B cell (primary cell): Measurements from ENCODE around the gene FGFRL1. TPM values are rescaled to one million over a fixed set of nuclear protein-coding genes. Genes with fewer than 3 reads are reported as not detected.

Experiments used
- ATAC-seq: fragments of 200-7000 bp; cut with Tn5 transposase; one replicate; pipeline ENCODE4 v1.10.0; 2021; ENCODE audit warnings: low read depth, mild to moderate bottlenecking, moderate number of reproducible peaks, moderate library complexity
- CTCF ChIA-PET: fragments of 350-600 bp; sonication (Branson Sonifier 250); formaldehyde crosslinking; loops from one replicate; lab custom pipeline; 2021; ENCODE audit warnings: antibody characterized with exemption, inconsistent platforms; lab: Charles Lee
- POLR2A ChIA-PET: fragments of 350-600 bp; sonication (Branson Sonifier 250); formaldehyde crosslinking; loops from one replicate; lab custom pipeline; 2021; ENCODE audit warnings: antibody characterized with exemption; lab: Charles Lee
- DNase-seq: peaks from one replicate; pipeline ENCODE4 v3.0.0; 2013
- H2AFZ ChIP-seq: 2 replicates; pipeline ENCODE4 v1.6.1; 2012; ENCODE audit warnings: mild to moderate bottlenecking, low read depth, low read length; ENCODE audit not compliant: insufficient read depth, poor library complexity, severe bottlenecking
- H3K27ac ChIP-seq, 2 donors: 1 replicate in 1 of 2; 2 replicates in 1 of 2; pipeline ENCODE4 v1.5.1; 2012 to 2013; ENCODE audit warnings: low read length in 2 of 2, mild to moderate bottlenecking in 2 of 2, moderate library complexity in 1 of 2
- H3K27me3 ChIP-seq, 4 experiments: fragments of 200-600 bp in 1 of 4; sonication (generic) in 1 of 4; replicated peaks in 1 of 4; 1 replicate in 2 of 4; 2 replicates in 2 of 4; pipeline versions ENCODE4 v1.6.1 to v1.7.0; 2013 to 2016; ENCODE audit warnings: low read length in 3 of 4, mild to moderate bottlenecking in 2 of 4, mixed read lengths in 1 of 4, moderate library complexity in 1 of 4; ENCODE audit not compliant: insufficient read depth in 4 of 4, control insufficient read depth in 3 of 4; ENCODE audit errors: control extremely low read depth in 1 of 4
- H3K36me3 ChIP-seq, 2 experiments: replicated peaks in 1 of 2; 1 replicate in 1 of 2; 2 replicates in 1 of 2; pipeline versions ENCODE4 v1.6.1 to v1.7.1; 2013; ENCODE audit warnings: low read length in 1 of 2; ENCODE audit not compliant: insufficient read depth in 2 of 2, control insufficient read depth in 1 of 2; ENCODE audit errors: control extremely low read depth in 1 of 2, extremely low read depth in 1 of 2
- H3K4me1 ChIP-seq, 2 donors: fragments of 200-600 bp in 1 of 2; sonication (generic) in 1 of 2; 1 replicate in 1 of 2; 2 replicates in 1 of 2; pipeline versions ENCODE4 v1.5.1 to v1.6.1; 2013 to 2017; ENCODE audit warnings: low read length in 2 of 2; ENCODE audit not compliant: control insufficient read depth in 2 of 2, insufficient read depth in 2 of 2
- H3K4me2 ChIP-seq: replicated peaks from 2 replicates; pipeline ENCODE3; 2012; ENCODE audit warnings: mild to moderate bottlenecking, low read depth, low read length; ENCODE audit not compliant: poor library complexity, severe bottlenecking
- H3K4me3 ChIP-seq, 5 experiments: fragments of 200-600 bp in 1 of 5; sonication (generic) in 1 of 5; 1 replicate in 3 of 5; 2 replicates in 2 of 5; pipeline versions ENCODE4 v1.5.1 to v1.7.0; 2011 to 2016; ENCODE audit warnings: low read length in 4 of 5, mild to moderate bottlenecking in 4 of 5, low read depth in 2 of 5, control low read depth in 1 of 5, moderate library complexity in 1 of 5; ENCODE audit not compliant: insufficient read depth in 1 of 5; ENCODE audit errors: control extremely low read depth in 1 of 5, extremely low read depth in 1 of 5
- H3K79me2 ChIP-seq: fragments of 200-600 bp; sonication (generic); one replicate; pipeline ENCODE4 v1.6.0; 2016; ENCODE audit warnings: low read length; ENCODE audit not compliant: control insufficient read depth, insufficient read depth
- H3K9ac ChIP-seq: fragments of 200-600 bp; sonication (generic); 2 replicates; pipeline ENCODE4 v1.6.1; 2017; ENCODE audit warnings: mild to moderate bottlenecking, low read length, moderate library complexity
- H3K9me3 ChIP-seq, 3 donors: one replicate each; pipeline versions ENCODE4 v1.6.1 to v1.7.1; 2013; ENCODE audit warnings: low read length in 2 of 3; ENCODE audit not compliant: control insufficient read depth in 2 of 3, insufficient read depth in 1 of 3; ENCODE audit errors: control extremely low read depth in 1 of 3
- H4K20me1 ChIP-seq: 2 replicates; pipeline ENCODE4 v1.6.0; 2012; ENCODE audit warnings: mild to moderate bottlenecking, low read length; ENCODE audit not compliant: insufficient read depth, control insufficient read depth, poor library complexity, severe bottlenecking
- H3K27ac Mint-ChIP-seq: one replicate; pipeline ENCODE4 v1.8.0; 2021; ENCODE audit warnings: mixed read lengths
- H3K27me3 Mint-ChIP-seq: one replicate; pipeline ENCODE4 v1.8.0; 2021; ENCODE audit warnings: mixed read lengths
- H3K4me1 Mint-ChIP-seq: one replicate; pipeline ENCODE4 v1.8.0; 2021; ENCODE audit warnings: mixed read lengths
- H3K4me3 Mint-ChIP-seq: one replicate; pipeline ENCODE4 v1.8.0; 2021; ENCODE audit warnings: mixed read lengths
- H3K9me3 Mint-ChIP-seq: one replicate; pipeline ENCODE4 v1.8.0; 2022; ENCODE audit warnings: mixed read lengths; ENCODE audit not compliant: insufficient read depth
- CTCF ChIP-seq: fragments of 200-600 bp; IDR thresholded peaks from one replicate; pipeline ENCODE4 v1.8.0; 2022; ENCODE audit warnings: antibody characterized with exemption, mild to moderate bottlenecking
- EZH2 ChIP-seq: IDR thresholded peaks from 2 replicates; pipeline ENCODE4 v1.6.1; 2012; ENCODE audit warnings: borderline replicate concordance, low read depth, mild to moderate bottlenecking, moderate library complexity, low read length; ENCODE audit not compliant: insufficient read depth, poor library complexity, severe bottlenecking
- WGBS: methylation state at CpG from one replicate; pipeline ENCODE4 v1.1.5; 2013; ENCODE audit warnings: missing lambda C conversion rate; ENCODE audit not compliant: insufficient coverage; 5-methylcytosine and 5-hydroxymethylcytosine counted together
- intact Hi-C: fragments of 100-400 bp; cut with micrococcal nuclease; formaldehyde crosslinking; loops from one replicate; pipeline ENCODE4 v1.10.0; 2022
- polyA plus RNA-seq: library from polyadenylated mRNA; depleted of rRNA; stranded (reverse); fragments of >200 nt; gene quantifications from 2 replicates; pipeline ENCODE4 v1.2.3, GENCODE V29; 2012
- total RNA-seq, 2 donors: library from RNA; stranded (reverse); fragments of 120-200 nt in 1 of 2; gene quantifications; 1 replicate in 1 of 2; 2 replicates in 1 of 2; pipeline versions ENCODE4 v1.2.3 to v1.2.4, GENCODE V29; 2013 to 2022

The FGFRL1 gene
- total and polyA plus RNA-seq, 2 donors (not counting 1 experiment from before 2014, with no cell fraction given) = 24.1 to 28.9 TPM

DNA sequence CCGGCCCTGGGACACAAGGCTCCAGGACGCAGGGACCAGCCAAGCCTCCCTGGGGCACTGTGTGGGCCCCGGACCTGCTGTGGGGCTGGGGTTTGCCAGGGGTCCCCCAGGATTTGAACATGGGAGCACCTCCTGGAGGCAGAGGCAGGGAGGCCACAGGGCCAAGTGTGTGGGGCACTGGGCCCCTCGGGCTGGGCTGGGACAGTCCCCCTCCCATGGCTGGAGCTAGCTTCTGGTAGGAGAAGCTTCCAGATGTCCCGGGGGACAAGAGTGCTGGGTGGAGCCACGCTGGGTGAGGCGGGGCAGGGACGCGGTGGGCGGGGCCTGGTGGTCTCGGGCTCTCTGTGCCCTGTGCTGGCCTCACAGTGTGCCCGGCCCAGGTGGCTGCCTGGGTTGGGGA, 18.6 kb downstream of the FGFRL1 start:
- ChIA-PET CTCF (no interaction called here), POLR2A (no interaction called here)
- H3K27ac ChIP-seq = no peak overlapping the region
- peaks cover 0 to 29% (median 0%) of the 10 kb centered on the region in 4 experiments for H3K27me3 ChIP-seq
- ATAC-seq = no peak
- no peaks in the 10 kb centered on the region for H3K79me2 ChIP-seq
- Mint-ChIP-seq H3K4me1 (peaks cover 17% of the 10 kb centered on the region), H3K27ac (no peak overlapping the region), H3K9me3 (no peaks in the 10 kb centered on the region), H3K4me3 (no peak overlapping the region), H3K27me3 (no peaks in the 10 kb centered on the region)
- no peak overlapping the region for H3K4me2 ChIP-seq
- H2AFZ ChIP-seq = no peak overlapping the region
- DNase-seq = no peak
- intact Hi-C loops = no loop called here
- H3K4me3 ChIP-seq = no peak overlapping the region
- no peak overlapping the region for H3K9ac ChIP-seq
- H4K20me1 ChIP-seq = no peaks in the 10 kb centered on the region
- peaks cover 8 to 16% of the 10 kb centered on the region in 2 donors for H3K4me1 ChIP-seq
- 80% methylated on average over 12 of the region's 12 CpGs for WGBS
- H3K9me3 ChIP-seq = peaks cover 0 to 6% (median 0%) of the 10 kb centered on the region in 3 donors
- peaks cover 0 to 2% of the 10 kb centered on the region in 2 experiments for H3K36me3 ChIP-seq
- TF ChIP-seq EZH2 (no peak), CTCF (no peak)

DNA sequence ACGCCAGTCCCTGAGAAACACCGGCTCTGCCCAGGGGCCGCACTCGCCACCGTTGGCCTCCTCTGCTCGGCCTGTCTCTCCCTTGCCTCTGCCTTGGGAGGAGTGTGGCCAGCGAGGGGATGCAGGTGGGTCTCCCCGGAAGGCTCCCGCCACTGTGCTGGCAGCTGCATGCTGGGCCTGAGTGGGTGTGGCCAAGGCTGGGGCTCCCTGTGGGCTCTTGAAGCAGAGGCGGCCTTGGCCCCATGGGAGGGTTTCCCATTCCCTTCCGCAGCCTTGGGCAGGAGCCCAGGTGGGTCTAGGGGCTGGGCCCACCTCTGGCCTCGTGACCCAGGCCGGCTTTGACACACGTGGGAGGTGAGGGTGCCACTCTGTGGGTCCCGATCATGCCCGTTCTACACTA, 19.1 kb downstream of the FGFRL1 start:
- ChIA-PET CTCF (no interaction called here), POLR2A (no interaction called here)
- H3K9me3 ChIP-seq = peaks cover 0 to 6% (median 0%) of the 10 kb centered on the region in 3 donors
- H3K4me3 ChIP-seq = no peak overlapping the region
- TF ChIP-seq EZH2 = no peak
- no peak for TF ChIP-seq CTCF
- H3K27me3 ChIP-seq = peaks cover 0 to 29% (median 0%) of the 10 kb centered on the region in 4 experiments
- no peak overlapping the region for H2AFZ ChIP-seq
- Mint-ChIP-seq H3K27ac (no peak overlapping the region), H3K9me3 (no peaks in the 10 kb centered on the region), H3K27me3 (no peaks in the 10 kb centered on the region), H3K4me3 (no peak overlapping the region), H3K4me1 (peaks cover 12% of the 10 kb centered on the region)
- WGBS = 55% methylated on average over 16 of the region's 16 CpGs
- H4K20me1 ChIP-seq = no peaks in the 10 kb centered on the region
- H3K36me3 ChIP-seq = no peaks in the 10 kb centered on the region
- no peak overlapping the region for H3K4me2 ChIP-seq
- no peak for ATAC-seq
- intact Hi-C loops = no loop called here
- no peak overlapping the region for H3K9ac ChIP-seq
- H3K27ac ChIP-seq = no peak overlapping the region
- no peak for DNase-seq
- peaks cover 8 to 14% of the 10 kb centered on the region in 2 donors for H3K4me1 ChIP-seq
- no peaks in the 10 kb centered on the region for H3K79me2 ChIP-seq
